HUDEP-2 (cell line): ENCODE data around the gene SRSF7.
"Not testable (repeated sequence)": the region's sequence is repeated elsewhere in the genome, so short reads cannot be mapped to it uniquely, and the experiment has no call there.

Source experiments
- DNase-seq, 76 experiments: peaks; one replicate each; lab custom pipeline; 2025; ENCODE audit not compliant: unreplicated experiment in 76 of 76; lab: John Stamatoyannopoulos, UW

The SRSF7 gene

GRCh38 chr2:38755891-38756290 lies 4.7 kb upstream of the SRSF7 start:
- not testable (repeated sequence) for DNase-seq

DNA sequence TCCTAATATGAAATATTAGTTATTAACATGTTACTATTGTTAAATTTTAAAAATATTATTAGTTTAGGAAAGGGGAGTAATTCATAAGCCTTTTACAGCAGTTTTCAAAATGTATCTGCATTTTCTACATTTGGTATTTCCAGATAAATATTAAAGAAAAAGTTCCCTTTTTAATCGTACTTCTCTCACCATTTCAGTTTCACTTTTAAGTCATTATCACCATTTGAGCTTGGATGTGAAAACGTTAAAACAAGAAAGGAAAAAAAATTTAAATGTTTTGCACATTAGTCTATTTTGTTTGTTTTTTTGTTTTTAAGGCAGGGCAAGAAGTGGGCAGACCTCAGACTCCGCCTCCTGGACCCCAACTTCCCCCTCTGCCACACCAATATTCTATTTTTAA lies 3.3 kb upstream of the SRSF7 start:
- DNase-seq = no peak

DNA sequence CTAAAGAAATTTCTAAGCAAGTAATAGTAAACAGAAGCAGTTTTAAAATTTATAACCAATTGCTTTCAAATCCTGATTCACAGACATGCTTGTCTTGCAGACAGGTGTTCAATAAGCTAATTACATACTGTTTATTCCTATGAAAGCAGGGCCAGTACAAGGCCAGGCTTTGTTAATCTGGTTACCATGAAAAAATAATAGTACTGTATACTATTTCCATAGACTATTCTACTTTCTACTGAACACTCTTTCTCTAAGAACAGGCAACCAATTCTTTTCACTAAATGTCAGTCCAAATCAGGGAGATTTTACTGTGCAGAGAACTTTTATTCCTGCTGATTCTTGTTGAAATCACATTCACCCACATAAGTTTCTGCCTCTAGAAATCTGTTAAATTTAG lies 2.9 kb upstream of the SRSF7 start:
- no peak for DNase-seq

GRCh38 chr2:38751596-38752410 lies 642 bp upstream of the SRSF7 start:
- peak in 6 of 76 experiments; percentile 17 to 60 (median 42) for DNase-seq

- peak in 40 of 76 experiments; percentile 3 to 55 (median 28) for DNase-seq
These were observed 910 bp downstream of the SRSF7 start for GRCh38 chr2:38750011-38750890.

GRCh38 chr2:38748943-38749804 lies 2.0 kb downstream of the SRSF7 start:
- no peak for DNase-seq

DNA sequence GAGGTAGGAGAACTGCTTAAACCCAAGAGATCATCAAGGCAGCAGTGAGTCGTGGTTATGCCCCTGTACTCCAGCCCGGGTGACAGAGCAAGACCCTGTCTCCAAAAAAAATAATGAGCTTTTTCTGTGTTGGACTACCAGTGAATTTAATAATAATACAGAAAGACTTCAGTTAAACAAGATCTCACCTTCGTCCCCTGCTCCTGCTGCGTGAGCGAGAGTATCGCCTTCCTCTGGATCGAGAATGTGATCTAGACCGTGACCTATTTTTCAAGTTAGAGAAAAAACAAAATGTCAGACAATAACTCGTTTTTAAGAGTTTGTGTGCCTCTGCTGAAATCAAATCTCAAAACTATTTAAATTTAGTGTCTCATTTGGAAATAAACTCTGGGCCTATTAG lies 2.8 kb downstream of the SRSF7 start:
- DNase-seq = no peak

DNA sequence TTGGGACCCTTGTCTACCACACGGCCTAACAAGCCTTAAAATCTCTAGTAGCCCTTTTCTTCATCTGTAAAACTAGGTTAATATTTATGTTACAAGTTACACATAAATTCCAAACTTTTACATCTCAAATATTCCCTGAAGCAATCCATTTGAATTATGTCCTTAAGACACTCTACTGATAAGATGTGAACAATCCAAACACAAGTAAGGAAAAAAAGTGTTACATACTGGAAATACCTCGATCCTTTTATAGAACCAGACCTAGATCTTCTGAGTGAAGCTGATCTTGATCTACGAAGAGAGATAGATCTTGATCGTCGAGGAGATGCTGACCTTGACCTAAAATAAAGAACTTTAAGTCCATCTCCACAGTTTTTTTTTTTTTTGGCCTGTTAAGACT lies 3.3 kb downstream of the SRSF7 start:
- no peak for DNase-seq

DNA sequence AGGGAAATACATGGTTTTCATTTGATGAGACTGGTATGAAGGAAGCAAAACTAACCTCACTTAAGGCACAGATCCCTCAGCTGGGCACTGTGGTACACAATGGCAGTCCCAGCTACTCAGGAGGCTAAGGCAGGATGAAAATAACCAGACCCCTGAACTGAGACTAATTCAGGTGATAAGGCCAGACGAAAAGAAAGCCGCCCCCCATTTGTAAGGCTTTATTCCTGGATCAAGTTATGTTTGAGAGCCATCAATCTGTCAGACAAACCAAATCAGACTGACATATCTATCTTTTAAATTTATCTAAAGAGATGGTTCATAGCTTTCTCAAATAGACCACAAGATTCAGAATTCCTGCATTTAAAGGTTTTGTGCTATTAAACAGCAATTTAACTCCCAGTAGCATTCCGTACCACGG lies 4.1 kb downstream of the SRSF7 start:
- no peak for DNase-seq

DNA sequence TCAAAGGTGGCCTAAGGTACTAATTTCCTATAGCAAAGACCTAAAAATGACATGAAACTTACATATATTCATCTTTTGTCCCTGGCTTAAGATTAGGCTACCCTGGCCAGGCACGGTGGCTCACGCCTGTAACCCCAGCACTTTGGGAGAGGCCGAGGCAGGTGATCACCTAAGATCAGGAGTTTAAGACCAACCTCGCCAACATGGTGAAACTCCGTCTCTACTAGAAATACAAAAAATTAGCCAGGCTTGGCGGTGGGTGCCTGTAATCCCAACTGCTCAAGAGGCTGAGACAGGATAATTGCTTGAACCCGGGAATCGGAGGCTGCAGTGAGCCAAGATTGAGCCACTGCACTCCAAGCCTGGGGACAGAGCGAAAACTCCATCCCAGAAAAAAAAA lies 5.9 kb downstream of the SRSF7 start:
- no peak for DNase-seq

DNA sequence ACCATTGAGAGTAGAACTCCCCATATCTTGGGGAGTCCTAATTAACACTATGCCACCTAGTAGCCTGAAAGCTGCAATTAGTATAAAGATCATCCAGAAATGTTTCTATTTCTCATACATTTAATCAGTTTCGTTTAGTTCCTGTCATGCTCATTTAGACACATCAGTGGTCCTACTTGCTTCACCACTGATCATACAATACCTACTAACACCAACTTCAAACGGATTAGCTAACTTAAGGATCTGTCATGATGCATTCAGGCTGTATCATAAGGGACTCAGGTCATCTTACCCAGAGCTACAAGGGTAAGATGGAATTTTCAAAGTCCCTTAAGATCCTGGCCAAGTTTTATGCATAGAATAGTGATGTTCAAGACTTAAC lies 6.8 kb downstream of the SRSF7 start:
- DNase-seq = no peak

GRCh38 chr2:38743672-38744398 lies 7.3 kb downstream of the SRSF7 start:
- DNase-seq = no peak

GRCh38 chr2:38742797-38743559 lies 8.2 kb downstream of the SRSF7 start:
- no peak for DNase-seq

DNA sequence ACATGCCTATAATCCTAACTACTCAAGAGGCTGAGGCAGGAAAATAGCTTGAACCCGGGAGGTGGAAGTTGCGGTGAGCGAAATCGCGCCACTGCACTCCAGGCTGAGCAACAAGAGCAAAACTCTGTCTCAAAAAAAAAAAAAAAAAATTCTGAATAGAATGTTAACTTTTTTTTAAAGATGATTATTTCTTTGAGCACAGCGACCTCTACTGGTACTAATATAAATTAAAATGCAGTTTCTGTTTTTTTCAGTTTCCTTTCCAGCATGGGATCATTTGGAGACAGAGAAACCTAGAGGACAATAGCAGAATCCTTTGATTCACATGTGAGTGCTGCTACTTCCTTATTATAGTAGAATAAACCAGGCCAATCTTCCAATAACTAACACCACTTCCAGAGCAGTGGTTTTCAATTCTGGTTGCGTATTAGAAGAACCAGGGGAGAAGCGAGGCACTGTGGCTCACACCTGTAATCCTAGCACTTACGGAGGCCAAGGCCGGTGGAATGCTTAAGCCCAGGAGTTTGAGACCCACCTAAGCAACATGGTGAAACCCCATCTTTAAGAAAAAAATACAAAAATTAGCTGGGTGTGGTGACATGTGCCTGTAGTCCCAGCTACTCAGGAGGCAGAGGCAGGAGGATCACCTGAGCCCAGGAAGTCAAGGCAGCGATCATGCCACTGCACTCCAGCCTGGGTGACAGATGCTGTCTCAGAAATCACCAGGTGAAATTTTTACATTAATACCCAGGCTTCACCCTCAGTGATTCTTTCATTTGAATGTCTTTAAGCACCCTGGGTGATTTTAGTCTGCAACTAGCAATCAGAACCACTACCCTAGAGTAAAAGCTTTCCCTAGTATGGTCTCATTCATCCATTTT lies 10.1 kb downstream of the SRSF7 start:
- DNase-seq = peak in 8 of 76 experiments; percentile 5 to 33 (median 12)

GRCh38 chr2:38739524-38739923 lies 11.6 kb downstream of the SRSF7 start:
- no peak for DNase-seq

- no peak for DNase-seq
These were observed 13.2 kb downstream of the SRSF7 start for GRCh38 chr2:38737925-38738324.

- DNase-seq = not testable (repeated sequence)
These were observed 14.0 kb downstream of the SRSF7 start for GRCh38 chr2:38737000-38737698.

DNA sequence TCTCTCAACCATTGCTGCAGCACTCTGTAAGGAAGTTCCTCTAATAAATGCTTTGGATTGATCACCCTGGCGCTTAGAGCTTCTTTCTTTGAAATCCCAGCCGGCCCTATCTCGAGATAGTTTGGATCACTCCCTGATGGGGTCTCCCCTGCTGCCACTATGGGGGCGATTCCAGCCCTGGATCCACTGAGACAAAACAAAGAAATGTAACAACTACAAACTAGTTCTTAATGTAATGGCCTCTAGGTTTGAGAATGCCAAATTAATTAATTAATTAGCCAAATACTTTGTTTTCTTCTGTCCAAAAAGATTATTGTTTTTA lies 15.2 kb downstream of the SRSF7 start:
- no peak for DNase-seq
